ENCODE measurements around the gene RNF123. TPM values are rescaled to one million over a fixed set of nuclear protein-coding genes. Genes with fewer than 3 reads are reported as not detected.

Gene RNF123
- total RNA-seq, 1 experiment from 2014 or later = 46.7 TPM

DNA sequence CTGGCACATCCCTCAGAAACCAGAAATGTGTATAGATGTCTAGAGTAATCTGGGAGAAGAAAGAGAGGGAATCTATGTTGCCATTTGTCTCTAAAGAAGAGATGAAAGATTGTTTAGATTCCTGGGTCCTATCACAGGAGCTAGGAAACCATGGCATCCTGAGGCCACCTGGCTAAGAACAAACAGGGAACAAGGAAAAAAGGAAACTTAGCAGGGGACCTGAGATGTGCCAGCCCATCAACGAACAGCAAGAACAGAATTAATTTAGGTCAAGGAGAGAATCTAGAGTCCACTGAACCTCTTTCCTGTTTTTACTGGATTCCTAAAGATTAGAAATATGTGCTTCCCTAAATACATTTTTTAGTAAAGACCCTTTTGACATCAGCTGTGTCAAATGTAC, 66.7 kb downstream of the RNF123 start:
- Histone ChIP-seq H3K9me3 (ENCODE audit: insufficient read depth, low read depth) (no peaks in the 10 kb centered on the region), H2AFZ (no peak overlapping the region), H4K20me1 (ENCODE audit: insufficient read depth) (peaks cover 4% of the 10 kb centered on the region; the same call in 1 of the 2 replicates), H3K27me3 (ENCODE audit: insufficient read depth, low read depth) (no peaks in the 10 kb centered on the region), H3K27ac (no peak overlapping the region), H3K36me3 (ENCODE audit: low read depth) (no peaks in the 10 kb centered on the region), H3K4me3 (no peak overlapping the region), H3F3A (ENCODE audit: insufficient read depth, low read depth) (no peaks in the 10 kb centered on the region), H3K9me2 (ENCODE audit: insufficient read depth) (no peaks in the 10 kb centered on the region), H3K4me2 (no peak overlapping the region), H3K4me1 (replicated peaks; ENCODE audit: insufficient read depth) (no peaks in the 10 kb centered on the region), H3K79me2 (ENCODE audit: low read depth) (peaks cover 35% of the 10 kb centered on the region)
- TF ChIP-seq EZH2 (IDR thresholded peaks at IDR 0.05; ENCODE audit: low read depth) (no peak), CTCF (conservative IDR thresholded peaks at IDR 0.05) (no peak)
- POLR2A ChIA-PET (ENCODE audit: unreplicated experiment) = interaction anchor here (0.5 to 0.6 kb wide), 2 partner anchors 9 to 24 kb away, joined by 9 to 13 read pairs; no protein-coding TSS in a partner anchor
- BruUV-seq (replicated peaks) = no TSS peak
- intact Hi-C loops (cut with micrococcal nuclease; ENCODE audit: unreplicated experiment) = no loop called here
- CTCF ChIA-PET = no interaction called here
- DNase-seq = no peak

DNA sequence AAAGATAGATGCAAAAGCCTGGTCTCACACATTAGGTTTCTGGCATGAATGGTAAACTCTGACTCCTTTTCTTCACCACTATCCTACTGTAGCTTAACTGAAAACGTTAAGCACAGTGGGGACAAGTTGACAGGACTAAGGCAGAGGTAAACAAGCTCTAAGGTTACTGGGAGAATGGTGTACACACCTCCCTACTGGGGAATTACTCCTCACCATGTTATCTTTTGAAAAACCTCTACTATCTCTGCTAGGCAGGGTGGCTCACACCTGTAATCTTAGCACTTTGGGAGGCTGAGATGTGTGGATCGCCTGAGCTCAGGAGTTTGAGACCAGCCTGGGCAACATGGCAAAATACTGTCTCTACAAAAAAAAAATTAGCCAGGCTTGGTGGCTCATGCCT, 67.8 kb downstream of the RNF123 start:
- Histone ChIP-seq H3K4me1 (replicated peaks; ENCODE audit: insufficient read depth) (no peaks in the 10 kb centered on the region), H2AFZ (no peak overlapping the region), H3K9me2 (ENCODE audit: insufficient read depth) (no peaks in the 10 kb centered on the region), H3K4me3 (no peak overlapping the region), H4K20me1 (ENCODE audit: insufficient read depth) (peaks cover 4% of the 10 kb centered on the region; the same call in 1 of the 2 replicates), H3K9me3 (ENCODE audit: insufficient read depth, low read depth) (no peaks in the 10 kb centered on the region), H3K79me2 (ENCODE audit: low read depth) (peaks cover 35% of the 10 kb centered on the region), H3K27me3 (ENCODE audit: insufficient read depth, low read depth) (no peaks in the 10 kb centered on the region), H3K4me2 (no peak overlapping the region), H3F3A (ENCODE audit: insufficient read depth, low read depth) (no peaks in the 10 kb centered on the region), H3K27ac (no peak overlapping the region), H3K36me3 (ENCODE audit: low read depth) (no peaks in the 10 kb centered on the region)
- no peak for TF ChIP-seq EZH2 (IDR thresholded peaks at IDR 0.05; ENCODE audit: low read depth)
- TF ChIP-seq CTCF (conservative IDR thresholded peaks at IDR 0.05) = no peak
- CTCF ChIA-PET = interaction anchor here (0.6 kb wide), 1 partner anchor 350 kb away, joined by 8 read pairs; no protein-coding TSS in a partner anchor
- no peak for DNase-seq
- no TSS peak for BruUV-seq (replicated peaks)
- POLR2A ChIA-PET (ENCODE audit: unreplicated experiment) = no interaction called here
- intact Hi-C loops (cut with micrococcal nuclease; ENCODE audit: unreplicated experiment) = no loop called here

DNA sequence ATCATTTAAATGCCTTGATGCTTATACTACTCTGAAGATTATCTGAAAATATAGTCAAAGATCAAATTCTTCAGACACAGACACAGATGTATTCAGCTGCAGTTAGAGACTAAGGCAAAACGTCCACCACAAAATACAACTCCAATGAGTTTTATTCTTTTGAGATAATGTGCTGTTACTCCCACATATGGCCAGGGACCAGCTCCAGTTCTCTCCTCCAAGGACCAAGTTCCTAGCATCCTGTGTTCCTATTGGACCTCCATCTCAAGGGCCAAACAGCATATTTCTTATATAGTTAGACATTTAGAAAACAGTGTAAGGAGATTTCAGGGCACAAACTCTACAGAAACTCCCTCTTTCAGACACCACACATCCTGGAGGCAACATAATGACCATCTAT, 69.9 kb downstream of the RNF123 start:
- Histone ChIP-seq H3K79me2 (ENCODE audit: low read depth) (peaks cover 28% of the 10 kb centered on the region), H3K4me3 (no peak overlapping the region), H3K27me3 (ENCODE audit: insufficient read depth, low read depth) (no peaks in the 10 kb centered on the region), H4K20me1 (ENCODE audit: insufficient read depth) (peaks cover 4% of the 10 kb centered on the region), H3K36me3 (ENCODE audit: low read depth) (no peaks in the 10 kb centered on the region), H3F3A (ENCODE audit: insufficient read depth, low read depth) (no peaks in the 10 kb centered on the region), H3K9me3 (ENCODE audit: insufficient read depth, low read depth) (no peaks in the 10 kb centered on the region), H3K4me2 (no peak overlapping the region), H3K4me1 (replicated peaks; ENCODE audit: insufficient read depth) (no peaks in the 10 kb centered on the region), H3K27ac (no peak overlapping the region), H2AFZ (no peak overlapping the region), H3K9me2 (ENCODE audit: insufficient read depth) (no peaks in the 10 kb centered on the region)
- DNase-seq = no peak
- intact Hi-C loops (cut with micrococcal nuclease; ENCODE audit: unreplicated experiment) = no loop called here
- no TSS peak for BruUV-seq (replicated peaks)
- POLR2A ChIA-PET (ENCODE audit: unreplicated experiment) = no interaction called here
- TF ChIP-seq EZH2 (IDR thresholded peaks at IDR 0.05; ENCODE audit: low read depth) (no peak), CTCF (conservative IDR thresholded peaks at IDR 0.05) (no peak)
- CTCF ChIA-PET = no interaction called here
